HEK293 (cell line): ENCODE results near the gene RAB11FIP3.

Experiments used
- CTCF ChIA-PET: fragments of 350-600 bp; formaldehyde crosslinking; extraction: SDS; loops from one replicate; lab custom pipeline; 2021; ENCODE audit warnings: antibody characterized with exemption; lab: Yijun Ruan, JAX
- POLR2A ChIA-PET: fragments of 300-600 bp; formaldehyde crosslinking; extraction: SDS; loops from one replicate; lab custom pipeline; 2020; ENCODE audit warnings: antibody characterized with exemption, inconsistent platforms; lab: Yijun Ruan, JAX
- H3K27ac ChIP-seq: fragments of 200-500 bp; sonication (Bioruptor generic); 2 replicates; pipeline ENCODE4 v1.5.1; 2014; ENCODE audit warnings: low read depth, low read length, control low read depth, inconsistent platforms; ENCODE audit errors: extremely low read depth
- H3K36me3 ChIP-seq, 2 experiments: fragments of 200-500 bp in 1 of 2; sonication (Bioruptor generic) in 1 of 2; 1 replicate in 1 of 2; 2 replicates in 1 of 2; pipeline ENCODE4 v1.5.1; 2014 to 2017; ENCODE audit warnings: inconsistent platforms in 2 of 2, low read length in 2 of 2; ENCODE audit not compliant: control insufficient read depth in 2 of 2, insufficient read depth in 1 of 2
- H3K4me1 ChIP-seq: fragments of 200-500 bp; sonication (Bioruptor generic); 2 replicates; pipeline ENCODE4 v1.5.1; 2014; ENCODE audit warnings: mild to moderate bottlenecking, low read length, inconsistent platforms; ENCODE audit not compliant: control insufficient read depth, insufficient read depth
- H3K4me3 ChIP-seq: 2 replicates; pipeline ENCODE4 v1.5.1; 2011; ENCODE audit warnings: low read depth, mild to moderate bottlenecking, control low read depth, low read length, moderate library complexity
- H3K9me3 ChIP-seq: fragments of 200-500 bp; sonication (Bioruptor generic); 2 replicates; pipeline ENCODE4 v1.5.1; 2014; ENCODE audit warnings: low read depth, low read length, inconsistent platforms; ENCODE audit not compliant: control insufficient read depth, insufficient read depth
- BCL6B ChIP-seq: fragments of 450-650 bp; formaldehyde crosslinking; IDR thresholded peaks from 2 replicates; pipeline ENCODE4 v1.5.1; 2017; ENCODE audit warnings: missing biosample characterization, missing genetic modification characterization
- ELK4 ChIP-seq: IDR thresholded peaks from 2 replicates; pipeline ENCODE4 v1.6.1; 2011; ENCODE audit warnings: mild to moderate bottlenecking, low read depth, low read length, borderline replicate concordance
- KLF1 ChIP-seq: fragments of 450-650 bp; formaldehyde crosslinking; IDR thresholded peaks from 2 replicates; pipeline ENCODE4 v1.5.1; 2016; ENCODE audit warnings: missing biosample characterization, missing genetic modification characterization
- KLF10 ChIP-seq: fragments of 450-650 bp; IDR thresholded peaks from 2 replicates; pipeline ENCODE4 v1.5.1; 2018; ENCODE audit warnings: missing biosample characterization, mild to moderate bottlenecking, missing genetic modification characterization
- KLF17 ChIP-seq: fragments of 450-650 bp; formaldehyde crosslinking; IDR thresholded peaks from 2 replicates; pipeline ENCODE4 v1.5.1; 2016; ENCODE audit warnings: missing biosample characterization, missing genetic modification characterization
- KLF7 ChIP-seq: fragments of 450-650 bp; formaldehyde crosslinking; IDR thresholded peaks from 2 replicates; pipeline ENCODE4 v1.5.1; 2016; ENCODE audit warnings: missing biosample characterization, missing genetic modification characterization, borderline replicate concordance
- KLF8 ChIP-seq: fragments of 450-650 bp; formaldehyde crosslinking; IDR thresholded peaks from 2 replicates; pipeline ENCODE4 v1.5.1; 2016; ENCODE audit warnings: missing biosample characterization, missing genetic modification characterization
- KLF9 ChIP-seq: fragments of 450-650 bp; formaldehyde crosslinking; IDR thresholded peaks from 2 replicates; pipeline ENCODE4 v1.5.1; 2016; ENCODE audit warnings: missing biosample characterization, missing genetic modification characterization, low read depth
- PATZ1 ChIP-seq: fragments of 450-650 bp; formaldehyde crosslinking; IDR thresholded peaks from 2 replicates; pipeline ENCODE4 v1.5.1; 2016; ENCODE audit warnings: missing biosample characterization, missing genetic modification characterization
- REPIN1 ChIP-seq: fragments of 450-650 bp; formaldehyde crosslinking; IDR thresholded peaks from 2 replicates; pipeline ENCODE4 v1.5.1; 2017; ENCODE audit warnings: missing biosample characterization, missing genetic modification characterization, low read depth
- SALL2 ChIP-seq: fragments of 450-650 bp; formaldehyde crosslinking; IDR thresholded peaks from 2 replicates; pipeline ENCODE4 v1.5.0; 2017; ENCODE audit warnings: missing biosample characterization, mild to moderate bottlenecking, missing genetic modification characterization, borderline replicate concordance
- ZBTB20 ChIP-seq: fragments of 450-650 bp; formaldehyde crosslinking; IDR thresholded peaks from 2 replicates; pipeline ENCODE4 v1.5.1; 2016; ENCODE audit warnings: missing biosample characterization, missing genetic modification characterization
- ZBTB8A ChIP-seq: fragments of 450-650 bp; formaldehyde crosslinking; IDR thresholded peaks from 2 replicates; pipeline ENCODE4 v1.5.1; 2016; ENCODE audit warnings: missing biosample characterization, missing genetic modification characterization
- ZEB2 ChIP-seq: fragments of 450-650 bp; formaldehyde crosslinking; IDR thresholded peaks from 2 replicates; pipeline ENCODE4 v1.5.1; 2016; ENCODE audit warnings: missing biosample characterization, missing genetic modification characterization
- ZNF10 ChIP-seq: fragments of 450-650 bp; formaldehyde crosslinking; IDR thresholded peaks from 2 replicates; pipeline ENCODE4 v1.5.1; 2017; ENCODE audit warnings: missing biosample characterization, missing genetic modification characterization
- ZNF169 ChIP-seq: fragments of 450-650 bp; formaldehyde crosslinking; IDR thresholded peaks from 2 replicates; pipeline ENCODE4 v1.5.1; 2016; ENCODE audit warnings: missing biosample characterization, missing genetic modification characterization
- ZNF23 ChIP-seq: fragments of 450-650 bp; formaldehyde crosslinking; IDR thresholded peaks from 2 replicates; pipeline ENCODE4 v1.5.1; 2016; ENCODE audit warnings: missing biosample characterization, missing genetic modification characterization, borderline replicate concordance
- ZNF24 ChIP-seq: fragments of 450-650 bp; formaldehyde crosslinking; IDR thresholded peaks from 2 replicates; pipeline ENCODE4 v1.5.1; 2016; ENCODE audit warnings: missing biosample characterization, missing genetic modification characterization
- ZNF335 ChIP-seq: fragments of 450-650 bp; formaldehyde crosslinking; conservative IDR thresholded peaks from 2 replicates; pipeline ENCODE4 v1.5.1; 2016; ENCODE audit warnings: missing biosample characterization, missing genetic modification characterization
- ZNF398 ChIP-seq: fragments of 450-650 bp; formaldehyde crosslinking; IDR thresholded peaks from 2 replicates; pipeline ENCODE4 v1.5.1; 2017; ENCODE audit warnings: missing biosample characterization, missing genetic modification characterization
- ZNF549 ChIP-seq: fragments of 450-650 bp; IDR thresholded peaks from 2 replicates; pipeline ENCODE4 v1.5.1; 2018; ENCODE audit warnings: missing biosample characterization, missing genetic modification characterization, mild to moderate bottlenecking, inconsistent platforms, moderate library complexity
- ZNF600 ChIP-seq: fragments of 450-650 bp; formaldehyde crosslinking; IDR thresholded peaks from 2 replicates; pipeline ENCODE4 v1.5.1; 2016; ENCODE audit warnings: missing biosample characterization, missing genetic modification characterization
- ZNF639 ChIP-seq: fragments of 450-650 bp; formaldehyde crosslinking; IDR thresholded peaks from 2 replicates; pipeline ENCODE4 v1.5.1; 2016; ENCODE audit warnings: missing biosample characterization, missing genetic modification characterization
- ZNF645 ChIP-seq: fragments of 450-650 bp; formaldehyde crosslinking; IDR thresholded peaks from 2 replicates; pipeline ENCODE4; 2016; ENCODE audit warnings: missing biosample characterization, missing genetic modification characterization

RAB11FIP3 gene

GRCh38 chr16:568401-569258, 143.2 kb downstream of the RAB11FIP3 start:
- H3K36me3 ChIP-seq, result peaks cover 0 to 18% of the 10 kb centered on the region in 2 experiments; a peak in 1 of 3 replicates
- ChIA-PET CTCF (no interaction called here), POLR2A (interaction anchor here (0.7 to 1.4 kb wide), 4 partner anchors 20 to 177 kb away, joined by 3 to 4 read pairs (median 3); no protein-coding TSS in a partner anchor)
- H3K27ac ChIP-seq, result peak overlapping the region; percentile 89; the same call in 1 of the 2 replicates
- TF ChIP-seq ZNF645 (tag by site-specific recombination) (no peak), ZNF600 (tag by site-specific recombination) (no peak), SALL2 (tag by site-specific recombination) (no peak), KLF10 (tag by site-specific recombination) (0 out of 2 replicates have a peak, but pooled peaks have one; percentile 18), KLF7 (peak; percentile 75; the same call in 1 of the 2 replicates), ZNF23 (tag by site-specific recombination) (no peak), BCL6B (tag by site-specific recombination) (no peak), ZEB2 (tag by site-specific recombination) (no peak), ZNF10 (no peak), ZNF549 (tag by site-specific recombination) (no peak), ZBTB20 (tag by site-specific recombination) (0 out of 2 replicates have a peak, but pooled peaks have one; percentile 17), KLF9 (tag by site-specific recombination) (peak; percentile 87), KLF17 (tag by site-specific recombination) (peak; percentile 59; the same call in 1 of the 2 replicates), ZNF398 (tag by site-specific recombination) (no peak), ELK4 (no peak), KLF1 (tag by site-specific recombination) (peak; percentile 99), KLF8 (peak; percentile 85), ZBTB8A (tag by site-specific recombination) (no peak), ZNF639 (tag by site-specific recombination) (no peak), ZNF335 (peak; percentile 84), ZNF169 (tag by site-specific recombination) (no peak), REPIN1 (tag by site-specific recombination) (no peak), ZNF24 (tag by site-specific recombination) (no peak), PATZ1 (tag by site-specific recombination) (peak; percentile 14; the same call in 1 of the 2 replicates)
- peak overlapping the region; percentile 60; the same call in 1 of the 2 replicates for H3K4me3 ChIP-seq
- H3K4me1 ChIP-seq, result peaks cover 10% of the 10 kb centered on the region
- no peaks in the 10 kb centered on the region for H3K9me3 ChIP-seq
